Progenitor cell of endocrine pancreas (in vitro differentiated cells): Measurements from ENCODE around the gene SIAH3. TPM values are rescaled to one million over a fixed set of nuclear protein-coding genes. Genes with fewer than 3 reads are reported as not detected.

Experiments
- DNase-seq: peaks from one replicate; pipeline ENCODE4 v3.0.0; 2021; ENCODE audit warnings: low spot score; ENCODE audit not compliant: unreplicated experiment
- H3K27ac Mint-ChIP-seq: 2 replicates; pipeline ENCODE4 v1.8.0; 2021; ENCODE audit warnings: mild to moderate bottlenecking, moderate library complexity, mixed read lengths
- H3K27me3 Mint-ChIP-seq: 2 replicates; pipeline ENCODE4 v1.8.0; 2021; ENCODE audit warnings: mixed read lengths
- H3K36me3 Mint-ChIP-seq: 2 replicates; pipeline ENCODE4 v1.8.0; 2022; ENCODE audit warnings: mixed read lengths; ENCODE audit not compliant: insufficient read depth
- H3K4me1 Mint-ChIP-seq: 2 replicates; pipeline ENCODE4 v1.8.0; 2021; ENCODE audit warnings: low read depth, mixed read lengths
- H3K4me3 Mint-ChIP-seq: 2 replicates; pipeline ENCODE4 v1.8.0; 2021; ENCODE audit warnings: low read depth, mild to moderate bottlenecking, moderate library complexity, mixed read lengths
- H3K9me3 Mint-ChIP-seq: 2 replicates; pipeline ENCODE4 v1.8.0; 2021; ENCODE audit warnings: low read depth, mixed read lengths
- long read RNA-seq: library from polyadenylated mRNA; unstranded; transcript quantifications from one replicate; pipeline ENCODE4 v2.0.0, GENCODE V29; 2020
- total RNA-seq: library from RNA; stranded (reverse); gene quantifications from 2 replicates; pipeline ENCODE4 v1.2.1, GENCODE V29; 2021
- TF ChIP-seq, protein P1 (sequence below): fragments of 200-600 bp; sonication (generic); IDR thresholded peaks from one replicate; pipeline ENCODE4 v1.5.0; 2021; ENCODE audit warnings: antibody characterized with exemption, mild to moderate bottlenecking; ENCODE audit not compliant: unreplicated experiment

SIAH3 gene
- not detected in 2 replicates for total RNA-seq
- long read RNA-seq: 0 reads

GRCh38 chr13:45851171-45851921, at the start of gene SIAH3:
SIAH3 (minus strand) TSS chr13:45851753; CDS start chr13:45851629, 124 bp downstream.
- H3K4me1 Mint-ChIP-seq: peaks cover 9% of the 10 kb centered on the region
- H3K27ac Mint-ChIP-seq: no peak within 1 kb of the TSS
- no peak for DNase-seq
- TF ChIP-seq, protein P1, sequence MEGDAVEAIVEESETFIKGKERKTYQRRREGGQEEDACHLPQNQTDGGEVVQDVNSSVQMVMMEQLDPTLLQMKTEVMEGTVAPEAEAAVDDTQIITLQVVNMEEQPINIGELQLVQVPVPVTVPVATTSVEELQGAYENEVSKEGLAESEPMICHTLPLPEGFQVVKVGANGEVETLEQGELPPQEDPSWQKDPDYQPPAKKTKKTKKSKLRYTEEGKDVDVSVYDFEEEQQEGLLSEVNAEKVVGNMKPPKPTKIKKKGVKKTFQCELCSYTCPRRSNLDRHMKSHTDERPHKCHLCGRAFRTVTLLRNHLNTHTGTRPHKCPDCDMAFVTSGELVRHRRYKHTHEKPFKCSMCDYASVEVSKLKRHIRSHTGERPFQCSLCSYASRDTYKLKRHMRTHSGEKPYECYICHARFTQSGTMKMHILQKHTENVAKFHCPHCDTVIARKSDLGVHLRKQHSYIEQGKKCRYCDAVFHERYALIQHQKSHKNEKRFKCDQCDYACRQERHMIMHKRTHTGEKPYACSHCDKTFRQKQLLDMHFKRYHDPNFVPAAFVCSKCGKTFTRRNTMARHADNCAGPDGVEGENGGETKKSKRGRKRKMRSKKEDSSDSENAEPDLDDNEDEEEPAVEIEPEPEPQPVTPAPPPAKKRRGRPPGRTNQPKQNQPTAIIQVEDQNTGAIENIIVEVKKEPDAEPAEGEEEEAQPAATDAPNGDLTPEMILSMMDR: no peak
- H3K4me3 Mint-ChIP-seq: peak within 1 kb of the TSS; percentile 70
- no peaks in the 10 kb centered on the region for H3K36me3 Mint-ChIP-seq
- peaks cover 8% of the 10 kb centered on the region for H3K9me3 Mint-ChIP-seq
- H3K27me3 Mint-ChIP-seq: peaks cover 61% of the 10 kb centered on the region

DNA sequence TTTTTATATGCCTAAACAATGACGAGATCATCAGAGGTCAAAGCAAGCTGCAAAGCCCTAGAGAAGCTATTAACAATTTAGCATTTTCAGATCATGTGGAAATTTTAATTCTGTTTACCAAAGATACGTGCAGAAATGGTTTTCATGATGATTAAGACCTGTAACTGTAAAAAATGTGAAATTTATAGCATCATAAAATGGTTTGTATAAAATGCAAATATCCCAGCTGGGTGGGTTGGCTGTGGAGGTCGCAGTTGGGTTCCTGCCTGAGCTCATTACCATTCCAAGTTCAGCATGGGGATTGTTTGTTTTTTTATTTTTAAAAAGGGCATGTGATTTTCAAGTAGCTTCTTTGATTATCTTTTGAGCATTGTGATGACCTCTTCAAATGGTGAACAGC, 47.9 kb upstream of the SIAH3 start:
- TF ChIP-seq, protein P1: no peak
- Mint-ChIP-seq H3K9me3 (no peaks in the 10 kb centered on the region), H3K4me1 (peaks cover 5% of the 10 kb centered on the region), H3K36me3 (no peaks in the 10 kb centered on the region), H3K27ac (no peak overlapping the region), H3K27me3 (peaks cover 18% of the 10 kb centered on the region), H3K4me3 (no peak overlapping the region)
- no peak for DNase-seq

DNA sequence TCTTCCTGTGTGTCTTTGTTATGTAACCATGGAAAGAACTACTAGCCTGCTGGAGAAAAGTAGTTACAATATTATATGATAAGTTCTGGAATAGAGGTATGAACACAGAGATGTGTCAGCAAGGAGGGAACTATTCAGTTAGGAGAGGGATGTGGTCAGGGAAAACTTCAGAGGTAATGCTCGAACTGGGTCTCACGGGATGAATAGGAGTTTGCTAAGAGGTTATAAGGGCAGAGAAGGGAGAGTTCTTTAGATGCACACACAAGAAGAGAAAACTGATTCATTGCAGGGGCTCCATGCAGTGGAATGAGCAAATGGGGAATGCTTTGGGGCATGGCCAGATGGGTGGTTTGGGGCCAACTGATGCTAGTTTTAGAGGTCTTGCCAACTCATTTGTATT, 46.0 kb upstream of the SIAH3 start:
- Mint-ChIP-seq H3K9me3 (no peaks in the 10 kb centered on the region), H3K4me3 (no peak overlapping the region), H3K27me3 (peaks cover 16% of the 10 kb centered on the region), H3K4me1 (peaks cover 5% of the 10 kb centered on the region), H3K36me3 (no peaks in the 10 kb centered on the region), H3K27ac (no peak overlapping the region)
- DNase-seq: no peak
- TF ChIP-seq, protein P1: no peak

GRCh38 chr13:45896285-45896684, 44.7 kb upstream of the SIAH3 start:
- H3K4me3 Mint-ChIP-seq: no peak overlapping the region
- peaks cover 5% of the 10 kb centered on the region for H3K4me1 Mint-ChIP-seq
- peaks cover 16% of the 10 kb centered on the region for H3K27me3 Mint-ChIP-seq
- no peaks in the 10 kb centered on the region for H3K9me3 Mint-ChIP-seq
- no peak overlapping the region for H3K27ac Mint-ChIP-seq
- H3K36me3 Mint-ChIP-seq: no peaks in the 10 kb centered on the region
- TF ChIP-seq, protein P1: no peak
- no peak for DNase-seq

DNA sequence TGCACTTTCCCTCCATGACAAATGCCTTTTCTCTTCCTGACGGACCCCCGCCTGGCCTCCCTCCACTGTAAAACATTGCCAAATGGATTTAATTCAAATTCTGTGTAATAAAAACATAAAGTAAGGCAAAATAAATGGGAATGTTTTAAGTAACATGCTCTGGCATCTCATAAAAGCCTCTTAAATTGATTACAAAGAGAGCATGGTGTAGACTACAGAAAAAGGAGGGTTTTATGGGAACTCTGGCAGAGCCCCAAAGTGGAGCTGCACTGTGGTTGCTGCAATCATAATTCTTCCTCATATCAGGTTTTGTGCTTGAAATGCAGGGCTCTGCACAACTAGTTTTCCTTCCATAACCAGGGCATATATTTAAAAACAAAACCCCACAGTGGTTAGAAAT, 44.3 kb upstream of the SIAH3 start:
- Mint-ChIP-seq H3K27ac (no peak overlapping the region), H3K36me3 (no peaks in the 10 kb centered on the region), H3K27me3 (peaks cover 19% of the 10 kb centered on the region), H3K9me3 (no peaks in the 10 kb centered on the region), H3K4me1 (peaks cover 5% of the 10 kb centered on the region), H3K4me3 (no peak overlapping the region)
- TF ChIP-seq, protein P1: no peak
- DNase-seq: no peak
